Measurements from ENCODE around the gene LRRTM4.
"Not testable (repeated sequence)": the region's sequence is repeated elsewhere in the genome, so short reads cannot be mapped to it uniquely, and the experiment has no call there.

Gene LRRTM4

DNA sequence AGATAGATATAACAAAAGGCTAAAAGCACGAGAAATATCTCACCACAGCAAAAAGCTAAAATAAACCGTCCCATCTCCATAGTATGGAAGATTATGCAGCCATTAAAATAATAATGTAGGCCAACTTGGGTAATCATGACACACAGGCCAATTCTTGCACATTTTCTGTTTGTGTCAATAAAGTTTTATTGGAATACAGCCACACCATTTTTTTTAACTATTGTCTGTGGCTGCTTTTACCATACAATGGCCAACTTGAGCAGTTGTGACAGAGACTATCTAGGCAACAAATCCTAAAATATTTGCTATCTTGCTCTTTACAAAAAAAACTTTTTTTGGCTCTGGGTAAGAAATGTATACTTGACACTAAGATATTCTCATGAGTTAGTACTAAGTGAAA, 212.5 kb downstream of the LRRTM4 start:
- no peak for DNase-seq

DNA sequence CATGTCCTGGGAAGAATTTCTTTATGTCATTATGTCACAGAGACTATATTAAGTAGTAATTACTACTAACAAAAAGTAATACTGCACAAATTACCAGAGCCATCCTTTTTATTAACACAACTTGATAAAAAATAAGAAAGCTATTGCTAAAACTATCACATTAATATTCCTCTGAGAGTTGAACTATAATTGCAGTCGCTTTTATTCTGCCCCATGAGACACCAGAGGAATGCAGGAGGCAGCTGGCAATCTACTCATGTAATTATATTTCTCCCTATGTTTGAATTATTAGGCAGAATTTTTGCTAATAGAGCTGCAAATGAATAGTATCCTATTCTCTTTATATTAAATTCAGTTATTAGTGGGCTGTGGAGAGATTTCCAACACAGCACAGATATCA, 220.7 kb downstream of the LRRTM4 start:
- no peak for DNase-seq

GRCh38 chr2:77296791-77297190, 225.4 kb downstream of the LRRTM4 start:
- DNase-seq, result no peak

DNA sequence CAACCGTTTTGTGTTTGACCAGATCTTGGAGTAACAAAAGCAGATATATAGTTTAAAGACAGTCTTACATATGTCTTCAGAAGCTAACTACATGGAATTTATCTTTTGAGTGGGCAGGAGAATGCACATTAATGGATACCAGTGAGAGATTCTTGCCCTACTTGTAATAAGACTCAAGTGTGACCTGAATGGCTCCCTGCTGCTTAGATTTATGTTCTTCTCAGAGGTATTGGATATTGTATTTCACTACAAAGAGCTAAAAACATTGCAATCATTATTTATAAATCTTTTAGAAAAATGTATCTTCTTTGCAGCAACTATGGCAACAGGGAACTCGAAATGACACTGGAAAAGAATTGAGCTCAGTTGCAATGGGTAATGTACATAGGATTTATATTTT, 227.7 kb downstream of the LRRTM4 start:
- DNase-seq, result no peak

DNA sequence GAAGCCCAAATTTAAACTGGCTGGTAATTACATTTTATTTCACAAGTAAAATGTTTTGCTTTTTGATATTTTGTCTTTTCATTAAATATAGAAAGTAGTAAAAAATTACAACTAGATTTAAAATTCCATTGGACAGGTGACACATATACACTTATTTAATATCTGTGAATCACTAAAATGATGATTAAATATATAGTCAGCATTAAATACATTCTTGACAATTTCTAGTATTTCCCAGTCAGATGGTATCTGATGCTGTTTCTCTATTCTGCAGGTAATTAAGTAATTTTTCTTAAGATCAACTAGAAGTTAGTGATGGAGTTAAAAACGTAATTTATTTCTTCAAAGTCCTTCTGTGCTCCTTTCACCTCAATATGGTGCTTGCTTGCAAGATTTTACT, 237.8 kb downstream of the LRRTM4 start:
- no peak for DNase-seq

- DNase-seq, result no peak
Measured at GRCh38 chr2:77271262-77271661, 250.9 kb downstream of the LRRTM4 start.

- DNase-seq, result no peak
Measured at GRCh38 chr2:77270433-77270832, 251.7 kb downstream of the LRRTM4 start.

DNA sequence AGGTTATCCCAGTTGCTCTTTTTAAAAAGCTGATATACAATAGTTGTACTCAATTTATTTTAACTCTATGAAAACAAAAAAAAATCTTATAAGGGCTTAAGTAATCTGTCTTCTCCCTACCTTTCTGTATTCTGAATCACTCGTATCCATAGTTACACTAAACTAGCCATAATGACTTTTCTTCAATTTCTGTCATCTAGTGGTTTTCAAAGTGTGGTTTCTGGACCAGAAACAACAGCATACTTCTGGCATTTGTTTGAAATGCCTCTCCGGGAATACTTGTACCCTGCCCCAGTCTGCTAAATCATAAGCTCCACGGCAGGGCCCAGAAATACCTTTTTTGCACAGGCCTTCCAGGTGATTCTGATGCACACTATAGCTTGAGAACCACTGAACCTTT, 253.6 kb downstream of the LRRTM4 start:
- no peak for DNase-seq

DNA sequence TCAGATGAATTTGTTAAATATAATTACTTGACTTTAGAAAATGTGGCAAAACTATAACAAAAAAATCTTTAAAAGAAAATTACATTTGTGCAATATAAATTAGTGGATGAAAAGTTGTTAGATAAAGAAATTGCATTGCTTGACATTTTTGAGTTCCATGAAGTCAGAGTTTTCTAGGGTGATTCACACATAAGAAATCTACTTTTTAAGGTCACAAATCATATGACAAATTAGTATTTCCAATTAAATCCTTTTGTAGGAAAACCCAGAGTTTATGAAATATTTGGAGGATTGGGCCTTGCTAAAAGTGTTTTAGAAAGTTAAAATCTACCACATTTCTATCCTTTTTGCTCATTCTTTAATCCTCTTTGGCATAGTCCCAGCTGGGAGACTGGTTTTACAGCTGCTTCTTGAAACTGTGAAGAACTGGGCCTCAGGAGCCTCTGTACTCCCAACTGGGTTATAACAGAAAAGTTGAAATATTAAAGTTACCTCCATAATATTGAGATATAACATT, 289.2 kb downstream of the LRRTM4 start:
- no peak for DNase-seq

DNA sequence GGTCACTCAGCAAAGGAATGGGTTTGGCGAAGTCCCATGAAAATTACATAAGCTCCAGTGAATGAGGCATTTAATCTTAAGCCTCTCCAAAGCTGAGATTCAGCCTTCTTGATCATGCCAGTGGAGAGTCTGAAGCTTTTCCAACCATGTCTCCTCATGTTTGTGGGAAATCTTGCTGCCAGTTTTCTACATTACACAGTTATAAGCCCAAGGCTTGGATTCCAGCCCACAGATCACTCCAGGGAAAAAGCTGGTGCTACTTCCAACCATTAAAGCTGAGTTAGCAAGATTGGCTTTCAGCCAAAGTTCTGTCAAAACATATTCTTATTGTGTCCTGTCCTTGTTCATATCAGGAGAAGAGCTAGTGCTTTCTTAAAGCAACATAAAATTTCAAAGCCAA, 293.8 kb downstream of the LRRTM4 start:
- no peak for DNase-seq

GRCh38 chr2:77210725-77211124, 311.5 kb downstream of the LRRTM4 start:
- no peak for DNase-seq

DNA sequence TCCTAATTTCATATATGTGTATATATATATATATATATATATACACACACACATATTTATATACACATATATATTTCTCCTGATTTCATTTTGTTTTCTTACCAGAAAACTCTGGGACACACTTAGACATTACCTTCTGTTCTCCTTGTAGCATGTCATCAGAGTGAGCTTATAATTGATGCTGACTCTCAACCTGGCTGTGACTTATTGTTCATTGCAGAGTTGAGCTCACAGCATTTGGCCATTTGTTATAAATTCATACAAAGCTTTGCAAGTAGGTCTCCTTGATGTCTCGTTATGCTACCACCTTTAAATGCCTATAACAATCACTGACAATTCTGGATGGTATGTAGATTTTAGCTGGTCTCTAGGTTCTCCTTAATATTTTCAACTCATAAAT, 314.8 kb downstream of the LRRTM4 start:
- DNase-seq, result no peak

- DNase-seq, result no peak
Measured at GRCh38 chr2:77201755-77202154, 320.4 kb downstream of the LRRTM4 start.

DNA sequence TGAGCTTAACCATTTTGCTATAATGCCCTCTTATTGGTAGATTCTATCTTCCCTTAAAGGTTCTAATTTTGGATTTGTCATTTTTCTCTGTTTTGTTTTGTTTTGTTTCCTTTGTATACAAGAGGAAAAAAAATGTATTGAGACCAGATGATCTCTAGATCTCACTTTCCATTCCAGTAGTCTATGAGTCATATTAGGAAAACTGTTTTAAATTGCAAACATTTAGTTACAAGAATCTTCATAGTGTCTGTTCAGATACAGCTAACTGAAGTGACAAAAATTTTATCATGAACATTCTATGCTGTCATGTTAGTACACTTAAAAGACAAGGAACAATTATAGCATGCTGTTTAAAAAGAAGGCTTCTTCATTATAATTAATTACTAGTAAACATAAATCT, 322.8 kb downstream of the LRRTM4 start:
- DNase-seq, result no peak

DNA sequence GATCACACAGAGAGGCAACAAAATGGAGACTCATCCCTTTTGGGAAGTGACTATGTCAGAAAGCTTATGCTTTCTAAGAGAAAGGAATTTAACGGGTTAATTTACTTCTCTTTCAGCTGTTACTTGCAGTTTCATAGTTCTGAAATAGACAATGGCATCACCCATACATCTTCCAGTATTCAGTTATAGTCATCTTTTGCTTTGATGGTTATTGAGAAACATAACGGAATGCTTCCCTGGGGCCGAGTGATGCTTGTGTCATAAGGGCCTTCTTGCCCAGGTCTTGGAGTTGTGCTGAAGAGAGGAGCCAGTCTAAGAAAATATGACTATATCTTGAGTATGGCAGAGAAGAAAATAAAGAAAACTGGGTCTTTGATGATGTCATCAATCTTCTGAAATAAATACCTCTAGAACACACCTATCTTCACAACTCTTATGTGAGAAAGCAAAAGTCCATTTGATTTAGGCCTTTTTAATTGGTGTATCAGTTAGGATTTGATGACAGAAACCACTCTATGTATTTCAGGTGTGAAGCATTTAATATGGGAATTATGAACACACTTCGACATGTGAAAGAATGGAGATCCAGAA, 328.2 kb downstream of the LRRTM4 start:
- no peak for DNase-seq

DNA sequence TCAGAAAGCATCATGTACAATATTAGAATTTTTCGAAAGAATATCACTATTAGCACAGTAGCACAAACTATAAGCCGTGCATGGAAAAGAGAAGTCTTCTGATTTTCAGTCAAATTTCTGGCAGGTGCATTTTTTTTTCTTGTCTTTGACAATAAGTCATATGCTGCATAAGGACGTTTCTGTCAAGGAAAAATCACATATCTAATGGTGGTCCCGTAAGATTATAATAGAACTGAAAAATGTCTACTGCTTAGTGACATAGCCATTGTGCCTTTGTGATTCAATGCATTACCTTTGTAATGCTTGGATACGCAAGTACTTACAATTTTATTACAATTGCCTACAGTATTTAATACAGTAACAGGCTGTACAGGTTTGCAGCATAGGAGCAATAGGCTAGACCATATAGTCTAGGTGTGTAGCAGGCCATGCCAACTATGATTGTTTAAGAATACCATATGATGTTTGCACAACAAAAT, 329.3 kb downstream of the LRRTM4 start:
- DNase-seq, result no peak

- DNase-seq, result no peak
Measured at GRCh38 chr2:77191665-77192064, 330.5 kb downstream of the LRRTM4 start.

GRCh38 chr2:77190721-77191346, 331.3 kb downstream of the LRRTM4 start:
- DNase-seq, result no peak

- no peak for DNase-seq
Measured at GRCh38 chr2:77185052-77185451, 337.1 kb downstream of the LRRTM4 start.

- no peak for DNase-seq
Measured at GRCh38 chr2:77179297-77179696, 342.9 kb downstream of the LRRTM4 start.

DNA sequence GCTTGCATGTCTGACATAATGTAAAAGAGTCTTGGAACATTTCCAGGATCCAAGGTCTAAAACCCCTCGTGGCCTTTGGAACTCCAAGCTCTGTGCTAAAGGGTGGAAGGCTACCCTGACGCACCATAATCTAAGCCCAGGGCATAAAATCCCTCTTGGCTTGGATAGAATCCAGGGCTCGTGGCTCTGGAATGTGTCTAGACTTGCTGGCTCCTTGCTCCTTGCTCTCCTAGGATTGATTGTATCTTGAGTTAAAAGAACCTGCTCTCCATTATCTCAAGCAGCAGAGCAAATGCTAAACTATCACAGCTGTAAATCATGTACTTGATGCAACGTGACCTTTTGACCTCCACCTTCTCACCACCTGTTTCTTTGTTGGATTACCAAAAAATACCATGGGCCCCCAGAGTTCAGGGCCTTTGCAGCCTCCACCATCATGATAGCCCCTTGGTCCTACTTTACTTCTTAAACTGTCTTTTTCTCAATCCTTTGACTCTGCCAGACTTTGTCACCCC, 346.9 kb downstream of the LRRTM4 start:
- not testable (repeated sequence) for DNase-seq

DNA sequence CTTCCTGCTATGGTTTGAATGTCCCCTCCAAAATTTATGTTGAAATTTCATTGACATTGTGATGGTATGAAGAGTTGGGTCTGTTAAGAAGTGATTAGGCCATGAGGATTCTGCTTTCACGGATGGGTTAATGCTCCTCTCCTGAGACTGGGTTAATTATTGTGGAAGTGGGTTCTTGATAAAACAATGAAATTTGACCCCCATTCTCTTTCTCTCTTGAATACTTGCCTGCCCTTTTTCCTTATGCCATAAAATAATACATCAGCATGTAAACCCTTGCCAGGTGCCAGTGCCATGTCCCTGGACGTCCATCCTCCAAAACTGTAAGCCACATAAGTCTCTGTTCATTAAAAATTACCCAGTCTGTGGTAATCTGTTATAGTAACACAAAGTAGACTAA, 352.8 kb downstream of the LRRTM4 start:
- DNase-seq, result no peak

DNA sequence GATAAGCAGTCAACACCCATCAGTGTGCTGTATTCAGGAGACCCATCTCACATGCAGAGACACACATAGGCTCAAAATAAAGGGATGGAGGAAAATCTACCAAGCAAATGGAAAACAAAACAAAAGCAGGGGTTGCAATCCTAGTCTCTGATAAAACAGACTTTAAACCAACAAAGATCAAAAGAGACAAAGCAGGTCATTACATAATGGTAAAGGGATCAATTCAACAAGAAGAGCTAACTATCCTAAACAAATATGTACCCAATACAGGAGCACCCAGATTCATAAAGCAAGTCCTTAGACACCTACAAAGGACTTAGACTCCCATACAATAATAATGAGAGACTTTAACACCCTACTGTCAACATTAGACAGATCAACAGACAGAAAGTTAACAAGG, 358.2 kb downstream of the LRRTM4 start:
- DNase-seq, result not testable (repeated sequence)

DNA sequence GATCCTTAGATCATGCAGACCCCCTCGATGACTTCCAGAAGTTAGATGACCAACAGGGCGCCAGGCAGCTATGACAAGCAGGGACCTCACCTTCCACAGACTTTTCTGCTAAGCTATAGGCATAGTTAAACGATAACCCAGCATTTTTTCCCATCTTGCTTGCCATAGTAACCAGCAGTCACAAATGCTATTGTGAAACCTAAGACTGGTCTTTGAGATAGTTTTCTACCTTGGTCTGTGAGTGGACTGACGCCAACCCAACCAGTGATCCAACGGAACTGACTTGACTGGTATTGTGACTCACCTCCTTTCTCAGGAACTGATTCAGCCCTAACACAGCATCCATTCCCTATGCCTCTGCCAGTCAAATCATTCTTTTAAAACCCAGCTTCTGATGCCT, 361.2 kb downstream of the LRRTM4 start:
- DNase-seq, result no peak

DNA sequence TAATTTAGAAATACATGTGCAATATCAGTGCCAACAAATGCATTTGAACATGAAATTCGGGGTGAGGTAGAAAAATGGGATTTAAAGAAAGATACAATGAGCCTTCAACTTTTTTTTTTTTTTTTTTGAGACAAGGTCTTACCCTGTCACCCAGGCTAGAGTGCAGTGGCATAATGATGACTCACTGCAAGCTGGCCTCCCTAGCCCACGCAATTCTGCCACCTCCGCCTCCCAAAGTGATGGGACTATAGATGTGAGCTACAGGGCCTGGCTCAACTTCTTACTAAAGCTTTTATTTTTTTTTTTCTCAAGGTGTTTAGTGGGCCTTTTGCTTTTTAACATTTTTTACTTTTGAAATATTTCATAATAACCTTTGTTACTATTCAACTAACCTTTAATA, 365.6 kb downstream of the LRRTM4 start:
- no peak for DNase-seq
